Hepatocyte (in vitro differentiated cells): Measurements from ENCODE around the gene ELAVL2.

Source experiments
- EZH2 ChIP-seq: fragments of 200-600 bp; sonication (generic); IDR thresholded peaks from 2 replicates; pipeline ENCODE4 v1.6.1; 2016; ENCODE audit warnings: antibody characterized with exemption, mild to moderate bottlenecking, borderline replicate concordance
- EZH2phosphoT487 ChIP-seq: fragments of 200-600 bp; sonication (generic); IDR thresholded peaks from one replicate; pipeline ENCODE4 v1.6.1; 2018; ENCODE audit warnings: antibody characterized with exemption, mild to moderate bottlenecking, low read depth, moderate library complexity; ENCODE audit not compliant: unreplicated experiment, severe bottlenecking
- TF ChIP-seq, protein P1 (sequence below): fragments of 200-600 bp; sonication (generic); IDR thresholded peaks from 2 replicates; pipeline ENCODE4 v1.5.1; 2016; ENCODE audit warnings: antibody characterized with exemption, mild to moderate bottlenecking; ENCODE audit not compliant: poor library complexity

DNA sequence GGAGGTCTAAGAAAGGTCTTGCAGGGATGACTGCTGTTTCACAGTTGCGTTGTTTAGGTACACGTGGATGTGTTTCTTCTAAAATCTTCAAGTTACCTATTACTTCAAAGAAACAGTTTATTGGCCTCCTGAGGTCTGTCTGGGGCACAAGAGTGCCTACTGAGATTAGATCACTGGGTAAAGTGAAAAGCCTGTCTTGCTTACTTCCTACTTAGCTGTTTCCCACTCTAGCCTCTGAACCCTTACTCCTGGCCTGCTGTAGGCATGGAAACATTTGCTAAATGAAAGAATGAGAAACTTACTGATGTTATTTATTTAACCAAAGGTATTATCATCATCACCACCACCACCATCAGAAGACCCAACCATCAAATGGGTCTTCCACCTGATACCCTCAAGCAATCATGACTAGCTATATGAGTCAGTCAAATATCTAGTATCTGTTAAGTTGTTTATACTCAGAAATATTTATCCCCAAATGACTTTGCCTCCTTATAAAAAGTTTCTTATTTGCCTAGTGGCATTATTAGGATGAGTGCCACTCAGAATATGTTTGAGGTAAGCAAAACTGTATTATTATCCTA lies 92.5 kb downstream of the ELAVL2 start:
- TF ChIP-seq, protein P1, sequence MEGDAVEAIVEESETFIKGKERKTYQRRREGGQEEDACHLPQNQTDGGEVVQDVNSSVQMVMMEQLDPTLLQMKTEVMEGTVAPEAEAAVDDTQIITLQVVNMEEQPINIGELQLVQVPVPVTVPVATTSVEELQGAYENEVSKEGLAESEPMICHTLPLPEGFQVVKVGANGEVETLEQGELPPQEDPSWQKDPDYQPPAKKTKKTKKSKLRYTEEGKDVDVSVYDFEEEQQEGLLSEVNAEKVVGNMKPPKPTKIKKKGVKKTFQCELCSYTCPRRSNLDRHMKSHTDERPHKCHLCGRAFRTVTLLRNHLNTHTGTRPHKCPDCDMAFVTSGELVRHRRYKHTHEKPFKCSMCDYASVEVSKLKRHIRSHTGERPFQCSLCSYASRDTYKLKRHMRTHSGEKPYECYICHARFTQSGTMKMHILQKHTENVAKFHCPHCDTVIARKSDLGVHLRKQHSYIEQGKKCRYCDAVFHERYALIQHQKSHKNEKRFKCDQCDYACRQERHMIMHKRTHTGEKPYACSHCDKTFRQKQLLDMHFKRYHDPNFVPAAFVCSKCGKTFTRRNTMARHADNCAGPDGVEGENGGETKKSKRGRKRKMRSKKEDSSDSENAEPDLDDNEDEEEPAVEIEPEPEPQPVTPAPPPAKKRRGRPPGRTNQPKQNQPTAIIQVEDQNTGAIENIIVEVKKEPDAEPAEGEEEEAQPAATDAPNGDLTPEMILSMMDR = no peak
- TF ChIP-seq EZH2 (no peak), EZH2phosphoT487 (no peak)
